Left ventricle myocardium superior (tissue), 1 donor: ENCODE data around the gene APOO. TPM values are rescaled to one million over a fixed set of nuclear protein-coding genes. Genes with fewer than 3 reads are reported as not detected.

ENCODE experiments used
- ATAC-seq: fragments of 200-7000 bp; cut with Tn5 transposase; one replicate; pipeline ENCODE4 v1.9.1; 2020; ENCODE audit warnings: mild to moderate bottlenecking, moderate library complexity
- DNase-seq: peaks from one replicate; pipeline ENCODE4 v3.0.0-alpha.2; 2020
- intact Hi-C: fragments of 100-400 bp; cut with micrococcal nuclease; formaldehyde crosslinking; loops from one replicate; pipeline ENCODE4 v1.11.0; 2022
- long read RNA-seq: library from polyadenylated mRNA; unstranded; transcript quantifications from one replicate; pipeline ENCODE4 v2.0.0, GENCODE V29; 2021
- total RNA-seq: library from RNA; stranded (reverse); fragmentation: NEBNext Ultra II Directional; extraction: Animal tissue kit (Norgen Biotek cat#: 25700); gene quantifications from one replicate; pipeline ENCODE4 v1.2.1, GENCODE V29; 2021
- donor health status: DM: no; HTN: yes; CAD: no; lungs with severe emphysema.

The APOO gene
- 105 TPM for total RNA-seq
- long read RNA-seq, transcript APOO-201 (9 exons, 1,118 nt), result major isoform, 60 of 103 reads
- long read RNA-seq, partial matches to known transcripts, result 0 of 103 reads
- long read RNA-seq, other reads (novel, unspliced or antisense), result 43 of 103 reads

- ATAC-seq, result peak; percentile 98
- intact Hi-C loops, result loop anchor here (10.0 kb wide), 1 partner anchor 147 kb away; the partner anchor contains the start of gene EIF2S3
- peak; percentile 96 for DNase-seq
Observed at GRCh38 chrX:23907498-23908218, at the start of gene APOO, which contains the start of gene CXorf58. Gene APOO, minus strand, starts transcription at chrX:23907938. Its CDS starts 236 bp downstream, at chrX:23907702. Gene CXorf58, plus strand, starts transcription at chrX:23908006. Its CDS starts 2,297 bp downstream, at chrX:23910303.

GRCh38 chrX:23954396-23954795 lies 46.7 kb upstream of the APOO start:
- ATAC-seq, result no peak
- no peak for DNase-seq
- intact Hi-C loops, result no loop called here

GRCh38 chrX:23953908-23954269 lies 46.2 kb upstream of the APOO start:
- intact Hi-C loops, result no loop called here
- DNase-seq, result no peak
- ATAC-seq, result no peak

DNA sequence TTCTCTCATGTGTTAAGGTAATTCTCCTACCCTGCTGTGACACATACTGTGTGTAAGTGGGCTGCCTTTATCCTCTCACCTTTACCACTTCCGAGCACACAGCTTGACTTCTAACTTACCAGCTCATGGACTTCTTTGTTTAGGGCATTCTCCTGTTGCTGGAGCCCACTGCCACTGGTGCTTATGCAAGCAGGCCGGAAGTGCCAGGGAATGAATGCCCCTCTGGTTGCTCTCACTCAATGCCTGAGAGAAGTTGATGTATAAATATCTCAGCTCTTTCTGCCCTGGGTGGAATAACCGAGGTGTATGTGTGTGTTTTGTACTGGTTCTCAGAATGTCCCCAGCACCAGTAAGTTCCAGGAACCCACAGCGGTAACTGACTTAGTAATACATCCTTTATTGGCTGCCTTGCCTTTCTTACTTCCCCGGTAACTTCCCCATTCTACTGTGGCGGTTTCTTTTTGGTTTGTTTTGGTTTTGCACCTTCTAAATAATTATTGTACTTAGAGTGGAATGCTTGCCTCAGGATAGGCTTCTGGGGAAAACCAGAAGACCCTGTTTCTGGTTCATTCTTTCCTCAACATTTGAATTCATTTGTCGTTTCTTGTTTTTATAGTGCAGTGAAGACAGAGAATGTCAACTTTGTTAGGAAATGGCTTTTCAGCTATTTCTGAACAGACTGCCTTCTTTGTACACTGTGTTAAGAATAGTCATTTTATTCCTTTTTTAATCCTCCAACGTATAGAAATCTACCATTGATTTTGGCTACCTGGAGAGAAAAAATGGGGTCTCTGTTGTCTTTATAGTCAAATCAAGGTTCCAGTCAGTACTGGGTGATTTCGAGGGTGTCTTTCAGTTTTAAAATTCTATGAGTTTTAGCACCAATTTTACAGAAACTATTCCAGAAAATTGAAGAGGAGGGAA lies 45.5 kb upstream of the APOO start:
- DNase-seq (no peak), ATAC-seq (no peak)
- intact Hi-C loops, result no loop called here

GRCh38 chrX:23952391-23952790 lies 44.7 kb upstream of the APOO start:
- DNase-seq (no peak), ATAC-seq (no peak)
- intact Hi-C loops, result no loop called here

DNA sequence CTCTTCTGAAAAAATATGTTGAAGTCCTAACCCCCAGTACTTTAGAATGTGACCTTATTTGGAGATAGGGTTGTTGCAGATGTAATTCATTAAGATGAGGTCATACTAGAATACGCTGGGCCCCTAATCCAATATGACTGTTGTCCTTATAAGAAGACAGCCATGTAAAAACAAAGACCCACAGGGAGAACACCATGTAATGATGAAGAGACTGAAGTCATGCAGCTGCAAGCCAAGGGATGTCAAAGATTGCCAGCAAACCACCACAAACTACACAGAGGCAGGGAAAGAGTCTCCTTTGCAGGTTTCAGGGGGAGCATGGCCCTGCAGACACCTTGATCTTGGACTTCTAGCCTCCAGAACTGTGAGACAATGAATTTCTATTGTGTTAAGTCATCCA lies 37.5 kb upstream of the APOO start:
- ATAC-seq (no peak), DNase-seq (no peak)
- intact Hi-C loops, result no loop called here

- intact Hi-C loops, result no loop called here
- no peak for DNase-seq
- no peak for ATAC-seq
Observed at GRCh38 chrX:23944234-23944633, 36.5 kb upstream of the APOO start.

DNA sequence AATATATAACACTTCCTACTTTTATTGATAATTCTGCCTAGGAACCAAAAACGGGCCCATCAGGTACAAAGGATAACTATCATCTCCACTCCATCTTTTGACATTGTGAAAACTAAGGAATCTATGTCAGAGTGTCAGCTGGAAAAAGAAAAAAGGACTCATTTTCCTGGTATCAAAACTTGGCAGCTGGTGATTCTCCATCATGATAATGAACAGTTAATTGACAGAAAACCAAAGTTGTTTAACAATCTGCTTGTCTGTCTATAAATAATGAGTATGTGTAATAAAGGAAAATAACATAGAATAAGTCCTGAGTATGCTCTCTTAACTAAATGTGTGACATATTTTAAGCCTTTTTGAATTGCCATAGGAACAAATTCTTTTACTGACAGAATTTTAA lies 31.5 kb upstream of the APOO start:
- intact Hi-C loops, result no loop called here
- ATAC-seq (no peak), DNase-seq (no peak)

- no peak for DNase-seq
- intact Hi-C loops, result no loop called here
- no peak for ATAC-seq
Observed at GRCh38 chrX:23938690-23939089, 31.0 kb upstream of the APOO start.

- ATAC-seq, result no peak
- no peak for DNase-seq
- intact Hi-C loops, result no loop called here
Observed at GRCh38 chrX:23937100-23937499, 29.4 kb upstream of the APOO start.

GRCh38 chrX:23936180-23936579 lies 28.4 kb upstream of the APOO start:
- DNase-seq, result no peak
- intact Hi-C loops, result no loop called here
- ATAC-seq, result no peak

GRCh38 chrX:23935106-23935505 lies 27.4 kb upstream of the APOO start:
- no peak for ATAC-seq
- DNase-seq, result no peak
- intact Hi-C loops, result no loop called here

DNA sequence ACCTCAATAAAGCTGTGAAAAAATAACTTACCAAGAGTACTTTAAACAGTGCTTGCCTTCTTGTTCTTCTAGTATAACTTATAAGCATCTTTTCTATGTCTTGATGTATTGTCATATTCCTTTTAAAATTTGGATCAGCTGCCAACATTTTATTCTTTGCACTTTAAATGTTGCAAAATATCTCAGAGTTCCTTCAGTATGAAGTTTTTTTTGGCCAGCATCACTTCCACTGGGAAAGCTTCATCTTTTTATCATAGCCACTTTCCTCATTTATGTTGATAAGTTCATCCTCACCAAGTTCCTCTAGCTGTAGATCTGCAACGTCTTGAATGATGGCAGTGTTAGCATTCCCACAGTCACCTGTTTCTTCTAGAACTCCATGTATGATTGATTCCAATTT lies 24.3 kb upstream of the APOO start:
- ATAC-seq, result no peak

DNA sequence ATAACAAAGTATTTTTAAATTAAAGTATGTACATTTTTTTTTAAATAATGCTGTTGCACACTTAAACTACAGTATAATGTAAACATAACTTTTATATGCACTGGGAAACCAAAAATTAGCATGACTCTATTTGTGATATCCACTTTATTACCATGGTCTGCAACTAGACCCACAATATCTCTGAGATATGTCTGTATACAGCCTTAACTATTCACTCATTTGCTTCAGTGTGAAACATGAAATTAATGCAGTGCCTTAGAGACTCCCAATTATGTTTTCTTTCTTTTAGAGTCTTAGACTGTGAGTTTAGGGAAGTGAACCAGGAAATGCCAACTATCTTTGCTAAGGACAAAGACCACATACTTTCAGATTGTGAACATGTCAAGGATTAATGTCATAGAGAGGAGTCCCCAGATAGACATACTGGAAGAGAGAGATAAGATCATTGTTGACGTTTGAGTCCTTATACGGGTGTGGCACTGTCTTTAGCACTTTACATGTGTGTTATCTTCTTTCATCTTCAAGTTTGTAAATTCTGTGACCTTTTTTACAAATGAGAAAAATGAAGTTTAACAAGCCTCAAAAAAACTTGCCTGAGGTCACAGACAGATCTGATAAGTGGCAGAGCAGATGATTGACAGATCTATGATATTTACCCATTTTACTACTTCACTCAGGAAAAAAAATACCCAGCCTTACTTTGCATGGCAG lies 23.3 kb upstream of the APOO start:
- ATAC-seq, result no peak
- intact Hi-C loops, result no loop called here

More for the DNA sequence above, 24.3 kb upstream of the APOO start:
- intact Hi-C loops, result no loop called here
- DNase-seq, result no peak

GRCh38 chrX:23926015-23926414 lies 18.3 kb upstream of the APOO start:
- ATAC-seq, result no peak
- no peak for DNase-seq
- intact Hi-C loops, result no loop called here

More for the DNA sequence above, 23.3 kb upstream of the APOO start:
- no peak for DNase-seq

GRCh38 chrX:23919706-23920320 lies 12.1 kb upstream of the APOO start:
- ATAC-seq (no peak), DNase-seq (no peak)
- intact Hi-C loops, result loop anchor here (5.0 kb wide), 1 partner anchor 102 kb away; no protein-coding TSS in a partner anchor

GRCh38 chrX:23919148-23919547 lies 11.4 kb upstream of the APOO start:
- ATAC-seq, result no peak
- DNase-seq, result no peak
- intact Hi-C loops, result loop anchor here (5.0 kb wide), 1 partner anchor 103 kb away; no protein-coding TSS in a partner anchor

DNA sequence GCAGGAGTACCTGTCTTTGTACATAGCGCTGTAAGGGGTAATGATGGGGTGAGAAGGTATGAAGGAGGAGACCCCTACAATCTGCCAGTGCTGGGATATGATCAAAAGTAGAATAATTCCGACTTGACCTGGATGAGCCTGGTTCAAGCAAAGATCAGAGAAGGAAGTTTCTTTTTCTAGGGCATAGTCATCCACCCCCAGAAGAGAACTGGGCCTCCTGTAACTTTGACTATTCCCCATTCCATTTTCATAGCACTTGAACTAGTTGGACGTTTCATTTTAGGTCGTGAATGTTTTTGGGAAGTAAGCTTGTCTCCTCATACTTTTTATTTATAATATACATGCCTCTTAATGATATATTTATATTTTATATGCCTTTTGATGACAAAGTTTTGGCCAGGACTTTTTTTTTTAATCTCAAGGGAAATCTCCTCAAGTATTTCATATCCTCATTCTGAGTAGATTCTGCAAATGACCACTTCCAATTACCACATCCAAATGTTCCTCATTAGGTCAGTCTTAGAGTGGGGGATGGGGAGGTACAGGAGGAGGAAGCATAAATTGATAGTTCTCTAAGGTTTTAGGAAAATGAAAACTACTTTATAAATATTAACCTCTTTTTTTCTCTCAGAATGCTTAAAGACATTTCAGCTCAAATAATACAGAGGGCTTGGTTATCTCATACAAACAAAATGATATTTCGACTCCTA lies 3.5 kb upstream of the APOO start:
- intact Hi-C loops, result no loop called here
- ATAC-seq (no peak), DNase-seq (no peak)
